Forelimb muscle (tissue), 1 donor: ENCODE results near the gene WDR54. TPM values are rescaled to one million over a fixed set of nuclear protein-coding genes. Genes with fewer than 3 reads are reported as not detected.
"Not testable (repeated sequence)": the region's sequence is repeated elsewhere in the genome, so short reads cannot be mapped to it uniquely, and the experiment has no call there.

Source experiments
- DNase-seq: peaks from one replicate; pipeline ENCODE4 v3.0.0-alpha.2; 2013; ENCODE audit warnings: low read depth
- polyA plus RNA-seq: library from polyadenylated mRNA; unstranded; fragments of 120-200 nt; gene quantifications from one replicate; pipeline ENCODE4 v1.2.1, GENCODE V29; 2013; ENCODE audit not compliant: insufficient read length

WDR54 gene
- polyA plus RNA-seq, 1 donor: 8.7 TPM

- DNase-seq: no peak
These were observed 8.2 kb downstream of the WDR54 start for GRCh38 chr2:74429487-74430451.

GRCh38 chr2:74430502-74430901 is 9.0 kb downstream of the WDR54 start:
- no peak for DNase-seq

GRCh38 chr2:74436111-74436805 is 14.7 kb downstream of the WDR54 start:
- DNase-seq: no peak

- DNase-seq: no peak
These were observed 15.5 kb downstream of the WDR54 start for GRCh38 chr2:74436848-74437695.

- DNase-seq: no peak
These were observed 16.7 kb downstream of the WDR54 start for GRCh38 chr2:74438248-74438647.

- DNase-seq: no peak
These were observed 17.8 kb downstream of the WDR54 start for GRCh38 chr2:74439373-74439772.

- no peak for DNase-seq
These were observed 18.4 kb downstream of the WDR54 start for GRCh38 chr2:74439803-74440377.

- no peak for DNase-seq
These were observed 19.0 kb downstream of the WDR54 start for GRCh38 chr2:74440378-74441169.

- DNase-seq: no peak
These were observed 19.7 kb downstream of the WDR54 start for GRCh38 chr2:74441170-74441689.

GRCh38 chr2:74441690-74442482 is 20.4 kb downstream of the WDR54 start, which contains the start of gene RTKN:
TSS of gene RTKN (minus strand) at chr2:74441937. CDS start at chr2:74441816, 121 bp downstream.
- DNase-seq: no peak

- DNase-seq: not testable (repeated sequence)
These were observed 21.2 kb downstream of the WDR54 start for GRCh38 chr2:74442483-74443297.

- DNase-seq: no peak
These were observed 23.2 kb downstream of the WDR54 start for GRCh38 chr2:74444498-74445318.

- no peak for DNase-seq
These were observed 25.9 kb downstream of the WDR54 start for GRCh38 chr2:74447230-74447999.

- DNase-seq: no peak
These were observed 27.2 kb downstream of the WDR54 start for GRCh38 chr2:74448771-74449170.

- DNase-seq: no peak
These were observed 29.1 kb downstream of the WDR54 start for GRCh38 chr2:74450570-74451190.
